Skeletal muscle cell (primary cell): Measurements from ENCODE around the gene CDC6.
A peak's percentile ranks its signal among the peaks of the same experiment; 100 is the strongest.

Source experiments
- DNase-seq: peaks from one replicate; pipeline ENCODE4 v3.0.0-alpha.2; 2010; ENCODE audit warnings: low read depth
- H3K4me3 ChIP-seq: 2 replicates; pipeline ENCODE4 v1.5.1; 2011; ENCODE audit warnings: low read depth, mild to moderate bottlenecking, control low read depth, low read length, moderate library complexity

The CDC6 gene, protein sequence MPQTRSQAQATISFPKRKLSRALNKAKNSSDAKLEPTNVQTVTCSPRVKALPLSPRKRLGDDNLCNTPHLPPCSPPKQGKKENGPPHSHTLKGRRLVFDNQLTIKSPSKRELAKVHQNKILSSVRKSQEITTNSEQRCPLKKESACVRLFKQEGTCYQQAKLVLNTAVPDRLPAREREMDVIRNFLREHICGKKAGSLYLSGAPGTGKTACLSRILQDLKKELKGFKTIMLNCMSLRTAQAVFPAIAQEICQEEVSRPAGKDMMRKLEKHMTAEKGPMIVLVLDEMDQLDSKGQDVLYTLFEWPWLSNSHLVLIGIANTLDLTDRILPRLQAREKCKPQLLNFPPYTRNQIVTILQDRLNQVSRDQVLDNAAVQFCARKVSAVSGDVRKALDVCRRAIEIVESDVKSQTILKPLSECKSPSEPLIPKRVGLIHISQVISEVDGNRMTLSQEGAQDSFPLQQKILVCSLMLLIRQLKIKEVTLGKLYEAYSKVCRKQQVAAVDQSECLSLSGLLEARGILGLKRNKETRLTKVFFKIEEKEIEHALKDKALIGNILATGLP

DNA sequence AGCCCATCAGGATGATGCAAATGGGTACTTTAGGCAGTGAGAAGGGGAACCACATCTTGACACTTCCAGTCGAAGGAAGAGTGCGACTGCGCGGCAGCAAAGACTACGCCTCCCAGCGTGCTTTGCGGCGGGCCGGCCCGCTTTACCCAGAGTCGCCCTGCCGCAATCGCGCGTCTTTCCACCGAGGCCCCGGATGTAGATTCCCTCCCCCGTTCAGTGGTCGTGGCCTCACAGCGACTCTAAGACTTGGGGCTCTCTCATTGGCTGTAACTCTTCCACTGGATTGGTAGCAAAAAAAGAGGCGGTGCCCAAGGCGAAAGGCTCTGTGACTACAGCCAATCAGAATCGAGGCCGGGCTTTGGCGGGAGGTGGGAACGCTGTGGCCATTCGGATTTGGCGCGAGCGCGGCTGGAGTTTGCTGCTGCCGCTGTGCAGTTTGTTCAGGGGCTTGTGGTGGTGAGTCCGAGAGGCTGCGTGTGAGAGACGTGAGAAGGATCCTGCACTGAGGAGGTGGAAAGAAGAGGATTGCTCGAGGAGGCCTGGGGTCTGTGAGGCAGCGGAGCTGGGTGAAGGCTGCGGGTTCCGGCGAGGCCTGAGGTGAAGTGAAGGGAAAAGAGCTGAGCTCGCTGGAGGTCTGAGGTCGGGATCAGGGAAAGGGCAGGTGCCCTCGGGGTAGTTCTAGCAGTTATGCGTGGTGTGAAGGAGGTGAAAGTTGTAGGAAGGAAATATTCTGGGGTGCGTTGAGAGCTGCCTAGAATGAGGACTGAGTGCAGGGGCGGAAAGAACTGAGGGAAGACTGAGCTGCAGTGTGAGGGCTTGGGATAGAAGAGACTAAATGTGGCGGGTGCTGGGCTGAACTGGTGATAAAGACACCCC is at the start of gene CDC6:
Gene CDC6, plus strand, starts transcription at position 386 of the 876 bp plus-strand sequence. CDS start 1,542 bp downstream, outside the sequence.
- peak; percentile 95 for DNase-seq
- peak within 1 kb of the TSS; percentile 75 for H3K4me3 ChIP-seq

DNA sequence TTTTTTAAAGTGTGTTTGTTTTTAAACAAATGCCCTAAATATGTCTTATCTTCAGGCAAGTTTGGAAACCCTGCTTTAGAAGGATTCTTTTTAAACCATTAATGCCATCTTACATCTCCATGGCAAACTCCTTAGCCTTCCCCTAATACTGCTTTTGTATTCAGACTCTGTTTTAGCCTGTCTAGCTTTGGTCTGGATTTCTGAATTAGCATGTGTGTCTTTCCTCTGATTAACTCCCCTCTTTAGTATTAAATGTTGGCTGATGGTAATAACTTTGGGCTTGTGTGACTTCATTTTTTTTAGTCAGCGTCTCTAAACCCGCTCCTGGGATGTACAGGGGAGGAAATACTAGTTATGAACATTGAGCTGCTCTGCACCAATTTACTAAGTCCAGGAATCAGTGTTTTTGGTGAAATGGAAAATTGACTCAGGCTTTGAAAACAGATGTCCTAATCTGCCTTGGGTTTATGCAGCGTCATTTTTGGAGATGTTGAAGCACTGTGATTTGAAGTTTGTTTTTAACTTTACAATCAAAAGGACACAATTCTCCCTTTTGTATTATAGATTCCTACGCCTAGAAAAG is 46.3 kb upstream of the CDC6 start:
- no peak overlapping the region for H3K4me3 ChIP-seq
- DNase-seq = no peak

DNA sequence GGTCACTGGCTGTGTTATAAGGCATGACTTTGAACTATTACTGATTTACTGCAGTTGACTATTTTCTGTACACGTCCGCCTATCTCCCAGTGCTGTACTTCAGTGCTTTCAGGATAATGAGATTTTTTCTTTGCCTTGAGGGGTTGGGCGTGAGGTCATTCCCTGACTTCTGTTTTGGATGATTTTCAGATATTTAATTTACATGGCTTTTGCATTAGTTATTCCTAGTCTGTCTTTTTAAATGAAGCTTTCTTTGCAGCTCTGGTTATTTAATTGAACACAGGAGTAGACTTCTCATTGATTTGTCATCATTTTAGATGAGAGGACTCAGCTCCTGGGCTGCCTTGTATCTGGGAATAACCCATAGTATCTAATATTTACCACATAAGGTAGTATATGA is 44.9 kb upstream of the CDC6 start:
- DNase-seq = no peak
- H3K4me3 ChIP-seq = no peak overlapping the region

DNA sequence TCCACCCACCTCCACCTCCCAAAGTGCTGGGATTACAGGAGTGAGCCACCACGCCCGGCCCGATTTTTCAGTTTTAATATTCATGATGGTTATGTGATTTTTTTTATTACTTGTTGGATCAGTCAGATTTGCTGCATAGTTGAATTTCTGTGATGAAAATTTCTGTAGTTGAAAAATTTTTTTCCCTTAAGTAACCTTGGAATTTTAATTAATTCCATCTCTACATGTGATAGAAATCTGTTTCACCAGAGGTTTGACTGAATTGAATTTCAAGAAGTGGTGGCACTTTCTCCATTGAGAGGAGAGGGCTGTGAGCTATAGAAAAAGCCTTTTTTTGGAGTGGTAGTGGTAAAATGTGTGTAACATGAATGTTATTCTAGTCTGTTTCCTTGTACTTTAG is 43.9 kb upstream of the CDC6 start:
- DNase-seq = no peak
- H3K4me3 ChIP-seq = no peak overlapping the region

DNA sequence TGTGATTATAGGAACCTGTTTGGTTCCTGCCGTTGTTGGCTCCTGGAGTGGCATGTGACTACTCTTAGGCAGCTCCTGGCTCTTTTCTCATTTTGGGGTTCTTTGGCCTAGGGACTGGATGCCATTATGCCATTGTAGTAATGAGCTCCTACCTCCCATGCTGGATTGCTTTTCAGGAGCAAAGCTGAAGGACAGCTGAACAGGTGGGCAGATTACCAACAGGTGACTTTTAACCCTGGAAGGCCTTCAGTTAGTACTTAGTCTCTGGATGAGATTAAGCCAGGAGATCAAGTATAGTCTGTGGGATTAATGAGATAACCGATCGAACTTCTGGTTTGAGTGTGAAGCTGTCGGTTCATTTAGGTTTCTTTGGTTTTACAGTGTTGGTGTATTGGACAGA is 43.4 kb upstream of the CDC6 start:
- no peak overlapping the region for H3K4me3 ChIP-seq
- no peak for DNase-seq

DNA sequence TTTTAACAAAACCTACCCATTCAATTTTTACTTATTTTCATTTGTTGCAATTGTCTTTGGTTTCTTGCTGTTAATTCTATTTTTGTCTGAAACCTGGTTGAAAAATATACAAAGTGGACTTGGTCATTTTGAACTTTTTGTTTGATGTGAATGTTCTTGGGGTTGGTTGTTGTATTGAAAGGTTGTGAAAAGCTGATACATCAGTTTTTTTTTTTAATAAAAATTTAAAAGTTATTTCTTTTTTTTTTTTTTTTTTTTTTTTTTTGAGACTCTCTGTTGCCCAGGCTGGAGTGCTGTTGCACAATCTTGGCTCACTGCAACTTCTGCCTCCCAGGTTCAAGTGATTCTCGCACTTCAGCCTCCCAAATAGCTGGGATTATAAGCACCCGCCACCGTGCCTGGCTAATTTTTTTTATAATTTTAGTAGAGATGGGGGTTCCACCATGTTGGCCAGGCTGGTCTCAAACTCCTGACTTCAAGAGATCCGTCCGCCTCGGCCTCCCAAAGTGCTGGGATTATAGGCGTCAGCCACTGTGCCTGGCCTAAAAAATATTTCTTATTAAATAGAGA is 39.7 kb upstream of the CDC6 start:
- no peak for DNase-seq
- no peak overlapping the region for H3K4me3 ChIP-seq

DNA sequence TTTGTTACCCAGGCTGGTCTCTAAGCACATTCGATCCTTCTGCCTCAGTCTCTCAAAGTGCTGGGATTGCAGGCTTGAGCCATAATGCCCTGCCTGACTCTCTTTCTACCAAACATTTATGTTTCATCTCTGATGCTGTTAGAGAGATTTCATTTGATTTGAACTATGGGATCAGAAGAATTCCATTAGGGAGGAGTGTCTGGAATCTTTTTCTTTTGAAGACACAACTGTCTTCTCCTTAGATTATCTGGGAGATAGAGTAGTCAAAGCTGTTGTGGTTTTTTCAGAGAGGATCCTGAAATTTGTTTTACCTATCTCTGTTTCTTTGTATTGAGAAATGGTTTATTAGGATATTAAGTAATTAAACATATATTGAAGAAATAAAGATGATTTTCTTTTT is 39.2 kb upstream of the CDC6 start:
- H3K4me3 ChIP-seq = no peak overlapping the region
- no peak for DNase-seq

DNA sequence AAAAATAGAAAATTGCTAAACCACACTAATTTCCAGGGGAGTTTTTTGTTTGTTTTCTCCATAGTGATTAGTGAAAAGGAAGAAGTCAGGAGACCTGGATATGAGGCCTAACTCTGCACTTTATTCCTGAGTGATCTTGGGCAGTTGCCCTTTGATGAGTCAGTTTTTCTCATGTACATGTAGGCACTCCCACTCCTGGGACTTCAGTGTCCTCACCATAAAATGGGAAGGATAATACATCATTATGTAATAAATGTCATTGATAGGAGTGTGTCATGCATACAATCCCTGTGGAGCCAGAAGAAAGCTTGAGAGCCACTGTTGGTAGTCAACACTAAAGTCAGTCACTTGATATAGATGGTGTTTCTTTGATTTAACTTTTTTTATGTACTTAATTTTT is 36.1 kb upstream of the CDC6 start:
- DNase-seq = peak; percentile 42
- H3K4me3 ChIP-seq = no peak overlapping the region

DNA sequence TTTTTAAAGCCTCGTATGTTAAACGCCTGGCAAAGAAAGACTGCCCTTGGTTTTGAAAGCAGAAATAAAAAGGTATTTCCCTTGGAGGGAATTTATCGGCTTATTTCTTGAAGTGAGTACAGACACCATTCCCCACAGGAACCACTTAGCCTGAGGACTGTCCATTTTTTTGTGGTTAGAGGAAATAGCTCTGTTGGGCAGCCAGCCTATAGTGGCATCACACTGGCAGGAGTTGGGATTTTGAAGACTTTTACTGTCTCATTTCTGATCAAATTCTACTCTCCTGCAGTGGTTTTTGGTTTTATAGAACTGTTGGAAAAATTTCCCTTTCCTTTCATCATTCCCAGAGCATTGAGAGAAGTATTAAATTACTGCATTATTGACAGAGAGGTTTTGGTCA is 34.1 kb upstream of the CDC6 start:
- no peak for DNase-seq
- no peak overlapping the region for H3K4me3 ChIP-seq

DNA sequence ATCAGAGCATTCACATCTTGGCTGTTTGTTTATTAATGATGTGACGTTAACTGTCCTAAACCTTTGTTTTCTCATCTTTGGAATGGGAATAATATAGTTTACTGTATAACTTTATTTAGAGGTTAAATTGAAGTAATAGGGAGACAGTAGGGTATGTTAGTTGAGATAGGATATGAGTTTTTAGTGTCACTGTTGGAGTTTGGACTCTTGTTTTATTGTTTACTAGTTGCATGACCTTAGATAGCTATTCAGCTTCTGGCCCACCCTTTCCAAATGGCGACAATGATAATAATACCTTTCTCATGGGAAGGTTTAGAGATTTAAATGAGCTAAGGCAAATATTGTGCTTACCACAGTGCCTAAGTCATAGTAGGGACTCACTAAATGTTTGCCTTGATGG is 28.2 kb upstream of the CDC6 start:
- no peak for DNase-seq
- H3K4me3 ChIP-seq = no peak overlapping the region

DNA sequence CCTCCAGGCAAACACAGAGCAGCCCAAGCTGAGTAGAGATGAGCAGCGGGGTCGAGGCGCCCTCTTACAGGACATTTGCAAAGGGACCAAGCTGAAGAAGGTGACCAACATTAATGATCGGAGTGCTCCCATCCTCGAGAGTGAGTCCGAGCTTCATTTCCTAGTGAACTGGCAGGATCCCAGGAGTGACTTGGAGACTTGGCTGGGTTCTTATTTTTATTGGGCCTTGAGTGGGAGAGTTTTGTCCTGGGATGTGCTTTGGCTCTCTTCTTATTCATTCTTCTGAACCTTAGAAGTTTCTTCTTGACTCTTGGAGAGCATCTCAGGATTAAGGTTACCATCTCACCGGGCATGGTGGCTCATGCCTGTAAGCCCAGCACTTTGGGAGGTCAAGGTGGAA is 27.2 kb upstream of the CDC6 start:
- no peak overlapping the region for H3K4me3 ChIP-seq
- DNase-seq = no peak

DNA sequence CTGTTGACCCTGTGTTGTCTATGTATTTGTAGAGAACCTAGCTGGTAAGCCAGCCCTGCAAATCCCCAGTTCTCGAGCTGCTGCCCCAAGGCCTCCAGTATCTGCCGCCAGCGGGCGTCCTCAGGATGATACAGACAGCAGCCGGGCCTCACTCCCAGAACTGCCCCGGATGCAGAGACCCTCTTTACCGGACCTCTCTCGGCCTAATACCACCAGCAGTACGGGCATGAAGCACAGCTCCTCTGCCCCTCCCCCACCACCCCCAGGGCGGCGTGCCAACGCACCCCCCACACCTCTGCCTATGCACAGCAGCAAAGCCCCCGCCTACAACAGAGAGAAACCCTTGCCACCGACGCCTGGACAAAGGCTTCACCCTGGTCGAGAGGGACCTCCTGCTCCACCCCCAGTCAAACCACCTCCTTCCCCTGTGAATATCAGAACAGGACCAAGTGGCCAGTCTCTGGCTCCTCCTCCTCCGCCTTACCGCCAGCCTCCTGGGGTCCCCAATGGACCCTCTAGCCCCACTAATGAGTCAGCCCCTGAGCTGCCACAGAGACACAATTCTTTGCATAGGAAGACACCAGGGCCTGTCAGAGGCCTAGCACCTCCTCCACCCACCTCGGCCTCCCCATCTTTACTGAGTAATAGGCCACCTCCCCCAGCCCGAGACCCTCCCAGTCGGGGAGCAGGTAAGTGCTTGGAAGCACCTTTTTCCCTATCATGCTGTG is 23.1 kb upstream of the CDC6 start:
- no peak for DNase-seq
- H3K4me3 ChIP-seq = no peak overlapping the region

DNA sequence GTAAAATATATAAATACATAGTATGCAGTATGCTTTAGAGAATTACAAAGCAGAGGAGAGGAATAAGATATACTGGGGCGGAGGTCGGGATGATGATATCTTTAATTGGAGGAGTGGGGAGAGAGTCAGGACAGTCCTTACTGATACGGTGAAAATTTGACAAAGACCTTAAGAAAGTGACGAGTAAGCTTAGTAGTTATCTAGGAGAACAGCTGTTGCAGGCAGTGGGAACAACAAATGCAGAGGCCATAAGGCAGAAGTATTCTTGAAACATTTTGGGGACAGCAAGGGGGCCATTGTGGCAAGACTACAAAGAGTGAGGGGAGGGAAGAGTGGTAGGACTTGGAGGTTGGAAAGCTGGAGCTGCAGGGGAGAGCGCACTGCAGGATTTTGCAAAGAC is 22.3 kb upstream of the CDC6 start:
- no peak for DNase-seq
- no peak overlapping the region for H3K4me3 ChIP-seq

DNA sequence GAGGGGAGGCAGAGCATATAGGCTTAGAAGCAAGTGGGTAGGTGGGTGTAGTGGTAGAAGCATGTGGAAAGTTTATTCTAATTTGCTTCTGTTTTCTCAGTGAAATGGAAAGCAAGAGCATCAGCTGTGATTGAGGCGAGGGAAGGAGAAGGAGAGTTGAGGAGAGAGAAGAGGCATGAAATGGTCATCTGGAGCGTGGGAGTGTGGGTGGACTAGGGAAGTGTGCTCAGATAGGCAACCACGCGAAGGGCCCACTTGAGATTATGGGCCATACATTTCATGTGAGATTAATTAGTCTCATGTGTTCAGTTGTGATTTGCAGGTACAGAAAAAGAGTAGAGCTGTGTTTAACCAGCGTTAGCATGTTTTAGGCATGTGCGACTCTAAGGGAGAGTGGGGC is 20.8 kb upstream of the CDC6 start:
- no peak for DNase-seq
- no peak overlapping the region for H3K4me3 ChIP-seq

DNA sequence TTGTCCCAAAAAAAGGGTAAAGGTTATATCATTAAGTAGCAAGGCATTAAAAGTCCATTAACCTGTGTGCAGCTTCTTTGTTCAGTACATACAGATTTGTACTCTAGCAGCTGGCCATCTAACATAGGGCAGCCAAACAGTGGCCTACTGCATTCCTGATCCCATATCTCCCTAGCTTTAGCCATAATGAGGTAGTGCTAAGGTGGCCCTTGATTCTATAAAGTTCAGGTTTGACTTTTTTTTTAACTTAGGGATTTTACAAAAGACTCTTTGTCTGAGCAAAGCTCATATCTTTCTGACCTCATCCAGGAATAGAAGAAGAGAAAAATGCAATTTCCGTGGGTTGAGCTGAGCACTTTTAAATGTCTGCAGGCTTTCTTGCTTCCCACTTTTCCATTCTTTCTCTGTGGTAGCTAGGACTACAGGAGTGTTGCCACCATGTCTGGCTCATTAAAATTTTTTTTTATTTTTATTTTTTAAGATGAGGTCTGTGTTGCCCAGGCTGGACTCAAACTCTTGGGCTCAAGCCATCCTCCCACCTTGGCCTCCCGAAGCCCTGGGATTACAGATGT is 19.5 kb upstream of the CDC6 start:
- no peak overlapping the region for H3K4me3 ChIP-seq
- no peak for DNase-seq

DNA sequence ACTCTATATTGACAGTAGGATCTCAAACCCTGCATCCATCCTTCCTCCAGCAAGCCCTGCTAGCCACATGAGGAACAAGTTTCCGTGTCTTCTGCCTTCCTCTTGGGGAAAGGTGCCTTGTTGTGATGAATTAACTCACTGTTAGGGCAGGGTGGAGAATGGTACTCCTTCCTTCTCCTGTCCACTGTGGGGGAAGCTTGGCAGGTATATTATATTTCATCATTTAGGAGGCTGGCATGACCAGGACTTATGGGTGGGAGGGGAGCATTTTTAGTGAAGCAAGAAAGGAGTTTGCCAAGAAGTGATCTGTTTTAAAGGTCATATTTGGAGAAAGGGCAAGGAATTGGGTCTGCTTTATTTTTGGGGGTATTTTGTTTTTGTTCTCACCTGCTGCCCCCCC is 9.3 kb upstream of the CDC6 start:
- DNase-seq = no peak
- no peak overlapping the region for H3K4me3 ChIP-seq

DNA sequence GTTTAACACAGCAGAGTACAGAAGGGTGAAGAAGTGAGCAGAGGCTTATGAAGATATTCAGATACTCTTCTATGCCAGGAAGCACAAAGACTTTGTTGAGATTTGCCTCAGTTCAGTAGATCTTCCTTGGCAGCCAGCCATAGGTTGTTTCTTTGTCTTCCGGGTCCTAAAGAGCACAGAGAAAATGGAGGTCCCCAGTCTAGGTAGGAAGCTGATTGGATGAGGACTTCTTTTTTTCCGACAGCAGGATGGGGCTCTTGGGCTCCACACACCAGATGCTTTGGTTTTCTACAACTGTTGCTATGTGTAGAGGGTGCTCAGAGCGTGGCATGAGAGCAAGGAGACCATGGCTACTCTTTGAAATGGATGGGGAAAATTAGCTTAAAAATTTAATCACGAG is 8.3 kb upstream of the CDC6 start:
- no peak overlapping the region for H3K4me3 ChIP-seq
- no peak for DNase-seq

DNA sequence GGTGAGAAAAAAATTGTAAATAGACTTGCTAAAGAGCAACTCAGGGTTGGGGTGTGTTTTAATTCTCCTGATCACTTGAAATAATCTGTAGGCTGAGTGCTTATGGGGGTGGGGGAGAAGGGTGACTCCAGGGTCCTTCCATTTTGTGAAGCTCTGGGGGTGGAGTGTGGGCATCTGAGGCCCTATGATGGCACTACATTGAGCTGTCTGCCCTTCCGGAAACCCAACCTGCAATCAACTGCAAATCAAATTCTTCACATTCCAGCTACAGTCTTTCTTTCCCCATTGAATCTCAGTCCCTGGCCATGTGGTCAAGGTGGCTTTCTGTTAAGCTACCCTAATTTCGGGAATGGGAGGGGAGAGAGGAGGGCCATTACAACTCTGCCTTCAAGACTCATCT is 6.0 kb upstream of the CDC6 start:
- DNase-seq = no peak
- H3K4me3 ChIP-seq = no peak overlapping the region

DNA sequence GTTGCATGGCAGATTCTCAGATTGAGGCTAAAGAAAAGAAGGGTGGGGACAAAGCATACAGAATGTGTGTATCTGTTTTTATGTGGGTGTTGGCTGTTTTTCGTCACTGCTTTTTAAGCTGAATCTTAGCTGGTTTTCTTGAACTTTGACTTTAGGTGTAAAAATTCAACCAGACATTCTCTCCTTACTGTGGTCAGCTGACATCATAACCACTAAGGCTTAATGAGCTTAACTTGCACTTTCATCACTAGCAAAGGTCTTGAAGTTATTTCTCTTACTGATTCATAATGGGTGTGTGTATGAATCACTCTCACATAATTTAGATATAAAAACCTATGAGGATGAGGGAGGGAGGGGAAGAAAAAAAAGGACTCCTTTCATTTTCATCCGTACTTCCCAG is 4.0 kb upstream of the CDC6 start:
- peak overlapping the region; percentile 21 for H3K4me3 ChIP-seq
- peak; percentile 78 for DNase-seq
